SHP77 treated with DMSO at 0.1 percent for 48 hours (cell line): Measurements from ENCODE around the gene EDNRA.

ENCODE experiments used
- DNase-seq: peaks from one replicate; lab custom pipeline; 2025; lab: John Stamatoyannopoulos, UW

The EDNRA gene

GRCh38 chr4:147542229-147542990 lies 61.5 kb downstream of the EDNRA start:
- no peak for DNase-seq

DNA sequence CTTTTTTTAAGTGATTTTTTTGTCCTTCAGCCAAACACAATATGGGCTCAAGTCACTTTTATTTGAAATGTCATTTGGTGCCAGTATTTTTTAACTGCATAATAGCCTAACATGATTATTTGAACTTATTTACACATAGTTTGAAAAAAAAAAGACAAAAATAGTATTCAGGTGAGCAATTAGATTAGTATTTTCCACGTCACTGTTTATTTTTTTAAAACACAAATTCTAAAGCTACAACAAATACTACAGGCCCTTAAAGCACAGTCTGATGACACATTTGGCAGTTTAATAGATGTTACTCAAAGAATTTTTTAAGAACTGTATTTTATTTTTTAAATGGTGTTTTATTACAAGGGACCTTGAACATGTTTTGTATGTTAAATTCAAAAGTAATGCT lies 62.1 kb downstream of the EDNRA start:
- DNase-seq = no peak

DNA sequence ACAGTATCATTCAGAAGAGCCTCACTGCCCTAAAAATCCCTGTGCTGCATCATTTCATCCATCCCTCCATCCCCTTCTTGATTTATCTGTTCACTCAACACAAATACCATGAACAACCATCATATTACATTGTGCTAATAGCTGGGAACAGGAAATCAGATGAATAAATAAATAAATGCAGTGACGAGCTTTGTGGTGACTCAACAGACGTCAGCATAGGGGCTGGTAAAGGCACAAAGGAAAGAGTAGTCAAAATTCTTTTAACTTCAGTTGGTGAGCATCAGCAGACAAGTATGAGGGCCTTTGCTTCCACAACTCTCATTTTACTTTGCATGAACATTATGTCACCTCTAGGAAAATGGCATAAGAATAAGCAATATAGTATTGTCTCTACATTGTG lies 65.5 kb downstream of the EDNRA start:
- no peak for DNase-seq

GRCh38 chr4:147547314-147548056 lies 66.6 kb downstream of the EDNRA start:
- no peak for DNase-seq

GRCh38 chr4:147548256-147548655 lies 67.4 kb downstream of the EDNRA start:
- DNase-seq = no peak

DNA sequence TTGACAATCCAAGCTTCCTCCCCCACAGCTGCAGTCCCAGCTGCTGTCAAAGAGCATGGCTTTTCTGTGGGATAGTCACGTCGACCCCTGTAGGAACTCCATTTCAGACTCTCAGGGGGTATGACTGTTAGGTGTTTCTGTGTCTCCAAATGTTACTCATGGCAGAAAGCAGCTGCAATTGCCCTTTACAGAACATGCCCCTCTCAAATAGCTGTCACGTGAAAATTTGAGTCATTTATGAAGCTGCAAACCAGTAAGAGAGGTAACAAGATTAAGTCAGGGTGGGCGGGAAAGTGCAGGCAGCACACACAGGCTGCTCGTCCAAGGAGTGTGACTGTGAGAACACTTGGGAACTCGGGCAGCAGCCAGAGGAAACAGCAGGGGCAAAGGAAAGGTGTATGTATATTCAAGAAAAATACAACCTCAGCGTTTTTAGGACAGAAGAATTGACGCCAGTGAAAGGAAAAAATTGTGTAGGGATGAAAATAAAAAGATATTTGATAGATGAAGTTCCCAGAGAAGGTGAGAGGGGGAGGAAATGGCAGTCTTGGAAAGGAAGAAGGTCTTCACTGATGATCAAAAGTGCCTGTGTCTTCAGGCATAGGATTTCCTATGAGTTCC lies 69.8 kb downstream of the EDNRA start:
- no peak for DNase-seq

GRCh38 chr4:147560625-147561024 lies 79.7 kb downstream of the EDNRA start:
- no peak for DNase-seq

DNA sequence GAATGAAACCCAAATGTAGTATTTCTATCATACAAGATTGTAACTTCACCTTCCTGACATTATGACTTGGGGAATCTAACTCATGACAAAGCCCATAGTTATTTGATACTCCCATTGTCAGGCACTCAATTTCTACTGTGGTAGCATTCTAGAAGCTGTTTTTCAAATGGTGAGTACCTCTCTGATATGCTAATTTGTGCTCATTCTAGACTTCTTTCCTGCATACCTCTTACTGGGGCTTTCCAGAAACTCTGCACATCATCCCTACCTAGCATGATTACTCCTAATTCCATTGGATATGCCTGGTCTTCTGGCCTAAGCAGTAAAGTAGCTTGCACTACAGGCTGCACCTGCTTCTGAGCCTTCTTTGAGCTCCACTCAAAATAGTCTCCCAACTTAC lies 85.9 kb downstream of the EDNRA start:
- DNase-seq = no peak

DNA sequence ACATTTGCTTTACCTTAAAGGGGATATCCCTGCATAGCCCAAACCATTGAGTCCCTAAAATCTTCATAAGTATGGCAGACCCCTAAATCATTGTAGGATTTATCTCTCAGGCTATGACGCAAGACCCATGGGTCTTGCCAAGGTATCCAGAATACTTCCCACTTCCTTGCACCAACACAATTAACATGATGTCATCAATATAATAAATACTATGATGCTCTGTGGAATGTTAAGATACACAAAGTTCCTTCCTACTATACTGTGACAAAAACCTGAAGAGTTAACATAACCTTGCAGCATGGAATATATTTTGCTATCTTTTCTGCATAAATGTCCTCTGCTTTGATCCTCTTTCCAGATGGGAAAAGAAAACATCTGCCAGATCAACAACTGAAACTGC lies 86.4 kb downstream of the EDNRA start:
- DNase-seq = no peak

DNA sequence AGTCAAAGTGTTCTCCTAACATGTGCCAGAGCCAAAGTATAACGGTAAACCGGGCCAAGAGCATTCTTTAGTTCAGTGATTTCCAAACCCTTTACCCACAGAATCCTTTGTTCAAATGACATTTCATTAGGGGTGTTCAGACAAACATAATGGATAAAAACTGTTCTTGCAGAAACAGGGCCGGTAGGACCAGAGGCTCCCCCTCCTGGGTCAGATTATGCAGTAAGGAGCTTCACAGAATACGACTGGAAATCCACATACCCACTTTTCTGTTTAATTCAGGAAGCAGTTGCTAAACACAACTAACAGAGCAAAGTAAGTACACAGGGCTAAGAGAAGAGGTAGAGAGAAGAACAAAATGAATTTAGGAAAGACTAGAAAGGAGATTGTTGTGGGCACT lies 89.7 kb downstream of the EDNRA start:
- no peak for DNase-seq

DNA sequence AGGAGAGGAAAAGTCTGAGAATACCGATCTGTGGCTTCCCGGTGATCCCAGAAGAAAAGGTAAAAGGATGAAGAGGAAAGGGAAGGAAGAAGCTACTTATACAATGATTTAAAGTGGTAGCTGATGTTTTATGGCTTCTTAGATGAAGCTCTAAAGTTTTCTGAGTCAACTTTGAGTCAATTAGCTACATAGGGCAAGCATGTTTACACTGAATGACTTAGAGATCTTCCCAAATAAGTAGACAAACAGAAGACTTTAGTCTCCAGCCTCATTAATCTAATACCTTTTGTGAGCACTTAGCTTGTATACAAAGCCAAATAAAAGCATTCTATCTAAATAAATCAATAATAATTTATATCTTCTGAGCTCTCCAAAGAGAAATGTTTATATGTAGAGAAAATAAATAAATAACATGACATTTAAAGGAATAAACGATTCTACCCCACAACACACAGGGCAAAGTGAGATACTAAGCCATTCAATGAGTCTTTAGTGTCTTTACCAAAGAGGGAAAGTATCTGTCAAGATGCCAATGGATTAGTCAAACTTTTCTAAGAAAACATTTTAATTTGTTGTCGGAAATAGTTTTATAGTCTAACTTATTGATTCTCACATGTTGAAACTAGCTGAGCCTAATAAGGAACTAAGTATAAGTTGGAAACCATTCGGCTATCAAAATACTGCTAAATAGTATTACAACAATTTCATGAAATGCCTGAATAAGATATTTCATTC lies 90.3 kb downstream of the EDNRA start:
- no peak for DNase-seq

DNA sequence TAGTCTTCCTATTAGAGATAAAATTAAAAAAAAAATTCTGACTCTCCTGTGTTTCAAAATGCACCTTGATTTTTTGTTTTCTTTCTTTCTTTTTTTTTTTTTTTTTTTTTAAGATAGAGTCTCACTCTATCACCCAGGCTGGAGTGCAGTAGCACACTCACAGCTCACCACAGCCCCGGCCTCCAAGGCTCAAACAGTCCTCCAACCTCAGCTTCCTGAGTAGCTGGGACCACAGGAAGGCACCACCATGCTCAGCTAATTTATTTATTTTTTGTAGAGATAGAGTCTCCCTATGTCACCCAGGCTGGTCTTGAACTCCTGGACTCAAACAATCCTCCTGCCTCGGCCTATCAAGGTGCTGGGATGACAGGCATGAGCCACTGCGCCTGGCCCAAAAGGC lies 95.2 kb downstream of the EDNRA start:
- no peak for DNase-seq

DNA sequence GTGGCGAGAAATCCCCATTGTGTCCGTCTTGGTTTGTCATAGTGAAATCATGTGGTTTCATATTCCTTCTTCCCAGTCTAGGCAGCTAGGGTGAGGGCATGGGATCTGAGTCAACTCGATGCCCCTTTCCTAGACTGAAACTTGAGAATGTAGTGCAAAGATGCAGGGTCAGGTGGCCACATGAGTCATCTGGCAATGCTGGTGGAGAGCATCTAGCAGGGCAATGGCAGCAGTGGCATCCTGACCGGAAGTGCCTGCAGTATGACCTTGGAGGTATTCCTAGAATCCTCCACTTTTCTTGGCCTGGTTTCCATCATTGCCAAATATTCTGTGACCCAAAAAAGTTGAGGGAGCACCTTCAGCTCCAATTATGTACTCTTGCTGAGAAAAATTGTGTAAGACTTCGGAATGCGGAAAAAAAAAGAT lies 97.2 kb downstream of the EDNRA start:
- DNase-seq = no peak

DNA sequence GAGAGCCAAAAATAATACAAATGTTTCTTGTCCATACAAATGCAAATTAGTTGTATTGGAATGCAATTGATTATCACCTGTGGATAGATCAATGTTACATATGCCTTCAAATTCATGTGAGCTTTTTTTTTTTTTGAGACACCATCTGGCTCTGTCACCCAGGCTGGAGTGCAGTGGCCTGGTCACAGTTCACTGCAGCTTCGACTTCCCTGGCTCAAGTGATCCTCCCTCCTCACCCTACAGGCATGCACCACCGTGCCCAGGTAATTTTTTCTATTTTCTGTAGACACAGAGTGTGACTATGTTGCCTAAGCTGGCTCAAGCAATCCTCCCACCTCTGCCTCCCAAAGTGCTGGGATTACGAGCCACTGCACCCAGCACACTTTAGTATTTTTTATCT lies 97.7 kb downstream of the EDNRA start:
- DNase-seq = no peak

DNA sequence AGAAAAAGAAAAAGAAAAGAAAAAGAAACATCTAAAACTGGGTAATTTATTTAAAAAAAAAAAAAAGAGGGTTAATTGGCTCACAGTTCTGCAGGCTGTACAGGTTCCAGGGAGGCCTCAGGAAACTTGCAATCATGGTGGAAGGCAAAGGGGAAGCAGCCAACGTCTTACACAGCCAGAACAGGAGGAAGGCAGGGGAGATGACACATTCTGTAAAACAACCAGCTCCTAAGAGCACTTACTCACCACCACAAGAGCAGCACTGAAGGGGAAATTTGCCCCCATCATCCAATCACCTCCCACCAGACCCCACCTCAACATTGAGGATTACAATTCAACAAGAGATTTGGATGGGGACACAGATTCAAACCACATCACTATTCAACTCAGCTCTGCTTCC lies 99.5 kb downstream of the EDNRA start:
- no peak for DNase-seq

DNA sequence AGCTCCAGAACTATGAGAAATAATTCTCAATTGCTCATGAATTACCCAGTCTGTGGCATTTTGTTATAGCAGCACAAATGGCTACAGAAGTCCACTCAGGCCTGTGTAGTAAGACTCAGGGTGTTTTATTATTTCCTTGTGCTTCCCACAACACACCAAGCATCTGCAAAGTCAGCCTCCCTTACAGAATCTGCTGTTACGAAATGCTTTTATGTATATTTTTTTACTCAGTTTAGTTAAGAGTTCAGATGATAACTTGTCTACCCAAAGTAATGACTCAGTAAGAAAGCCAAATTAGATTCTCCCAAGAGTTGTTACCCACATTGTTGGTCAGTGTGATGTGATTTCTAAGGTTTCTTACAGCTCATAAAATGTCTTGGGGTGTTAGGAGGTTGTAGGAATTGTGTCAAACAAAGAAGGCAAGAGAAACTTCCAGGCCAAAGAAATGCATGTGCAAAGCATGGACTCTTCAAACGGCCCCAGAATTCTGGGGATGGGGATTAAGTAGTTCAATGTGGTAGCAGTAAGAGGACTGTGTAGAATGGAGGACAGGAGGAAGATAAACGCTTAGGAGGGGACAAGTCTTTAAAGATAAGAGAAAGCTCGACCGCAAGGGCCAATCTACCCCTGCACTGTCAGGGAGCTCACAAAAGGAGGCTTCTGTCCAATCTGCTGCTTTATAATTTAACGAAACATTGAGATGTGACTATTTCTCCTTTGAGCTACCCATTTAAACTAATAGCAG lies 100.9 kb downstream of the EDNRA start:
- DNase-seq = no peak

- DNase-seq = no peak
These were observed 101.6 kb downstream of the EDNRA start for GRCh38 chr4:147582386-147583060.

GRCh38 chr4:147583876-147584275 lies 103.0 kb downstream of the EDNRA start:
- no peak for DNase-seq

DNA sequence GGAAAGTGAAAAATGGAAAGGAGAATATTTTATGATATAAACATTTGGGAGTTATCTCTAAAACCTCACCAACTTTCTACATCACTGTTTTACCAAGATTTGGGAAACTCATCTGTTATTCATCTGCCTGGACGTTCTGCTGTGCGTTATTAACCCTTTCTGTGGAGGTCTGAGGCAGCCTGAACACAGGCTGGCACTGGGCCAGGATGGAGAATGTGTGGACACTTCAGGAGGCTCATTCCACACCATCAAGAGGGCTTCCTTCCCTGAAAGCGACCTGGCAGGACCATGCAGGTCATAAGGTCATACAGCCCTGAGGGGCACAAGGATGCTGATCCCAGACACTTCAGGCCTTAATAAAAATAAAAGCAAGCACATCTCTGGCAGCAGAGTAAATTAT lies 105.1 kb downstream of the EDNRA start:
- DNase-seq = no peak

GRCh38 chr4:147586637-147587036 lies 105.7 kb downstream of the EDNRA start:
- no peak for DNase-seq

- DNase-seq = no peak
These were observed 106.1 kb downstream of the EDNRA start for GRCh38 chr4:147587041-147587440.
